Parathyroid adenoma (tissue), 2 donors: ENCODE data around the gene DAGLA.

Experiments
- H2AFZ ChIP-seq: fragments of 300-600 bp; sonication (generic); one replicate; pipeline ENCODE4 v1.7.0; 2017; ENCODE audit warnings: antibody characterized with exemption, mild to moderate bottlenecking
- H3K27ac ChIP-seq: fragments of 300-600 bp; sonication (generic); one replicate; pipeline ENCODE4 v1.7.0; 2017
- H3K27me3 ChIP-seq: fragments of 300-600 bp; sonication (generic); one replicate; pipeline ENCODE4 v1.7.0; 2017; ENCODE audit warnings: low read length; ENCODE audit not compliant: control insufficient read depth, insufficient read depth
- H3K36me3 ChIP-seq: fragments of 300-600 bp; sonication (generic); one replicate; pipeline ENCODE4 v1.7.0; 2017; ENCODE audit warnings: low read length; ENCODE audit not compliant: control insufficient read depth, insufficient read depth
- H3K4me1 ChIP-seq: fragments of 300-600 bp; sonication (generic); one replicate; pipeline ENCODE4 v1.7.0; 2017; ENCODE audit warnings: control low read depth
- H3K4me2 ChIP-seq: fragments of 300-600 bp; sonication (generic); one replicate; pipeline ENCODE4 v1.7.0; 2017; ENCODE audit warnings: low read length
- H3K4me3 ChIP-seq: fragments of 300-600 bp; sonication (generic); one replicate; pipeline ENCODE4 v1.7.0; 2017; ENCODE audit warnings: low read depth, low read length
- H3K79me2 ChIP-seq: fragments of 300-600 bp; sonication (generic); one replicate; pipeline ENCODE4 v1.7.0; 2017; ENCODE audit warnings: control low read depth
- H3K9ac ChIP-seq: fragments of 300-600 bp; sonication (generic); one replicate; pipeline ENCODE4 v1.7.0; 2017; ENCODE audit warnings: mild to moderate bottlenecking
- H3K9me3 ChIP-seq: fragments of 300-600 bp; sonication (generic); one replicate; pipeline ENCODE4 v1.7.0; 2017; ENCODE audit warnings: low read length; ENCODE audit not compliant: control insufficient read depth
- TF ChIP-seq, protein P1 (sequence below): fragments of 300-600 bp; sonication (generic); IDR thresholded peaks from one replicate; pipeline ENCODE4 v1.7.0; 2017; ENCODE audit warnings: antibody characterized with exemption, mild to moderate bottlenecking
- donor health status: primary hyperparathyroidism.

The DAGLA gene

GRCh38 chr11:61752117-61752924 is 72.1 kb downstream of the DAGLA start, which contains the start of gene MYRF:
MYRF (plus strand) TSS chr11:61752636; CDS start chr11:61752745, 109 bp downstream.
- Histone ChIP-seq H3K27ac (no peak within 1 kb of the TSS), H3K27me3 (no peaks in the 10 kb centered on the region), H2AFZ (peak within 1 kb of the TSS; percentile 56), H3K36me3 (no peaks in the 10 kb centered on the region), H3K9me3 (no peaks in the 10 kb centered on the region), H3K79me2 (no peaks in the 10 kb centered on the region), H3K9ac (no peak within 1 kb of the TSS), H3K4me3 (no peak within 1 kb of the TSS), H3K4me2 (peak within 1 kb of the TSS; percentile 59), H3K4me1 (no peaks in the 10 kb centered on the region)
- TF ChIP-seq, protein P1, sequence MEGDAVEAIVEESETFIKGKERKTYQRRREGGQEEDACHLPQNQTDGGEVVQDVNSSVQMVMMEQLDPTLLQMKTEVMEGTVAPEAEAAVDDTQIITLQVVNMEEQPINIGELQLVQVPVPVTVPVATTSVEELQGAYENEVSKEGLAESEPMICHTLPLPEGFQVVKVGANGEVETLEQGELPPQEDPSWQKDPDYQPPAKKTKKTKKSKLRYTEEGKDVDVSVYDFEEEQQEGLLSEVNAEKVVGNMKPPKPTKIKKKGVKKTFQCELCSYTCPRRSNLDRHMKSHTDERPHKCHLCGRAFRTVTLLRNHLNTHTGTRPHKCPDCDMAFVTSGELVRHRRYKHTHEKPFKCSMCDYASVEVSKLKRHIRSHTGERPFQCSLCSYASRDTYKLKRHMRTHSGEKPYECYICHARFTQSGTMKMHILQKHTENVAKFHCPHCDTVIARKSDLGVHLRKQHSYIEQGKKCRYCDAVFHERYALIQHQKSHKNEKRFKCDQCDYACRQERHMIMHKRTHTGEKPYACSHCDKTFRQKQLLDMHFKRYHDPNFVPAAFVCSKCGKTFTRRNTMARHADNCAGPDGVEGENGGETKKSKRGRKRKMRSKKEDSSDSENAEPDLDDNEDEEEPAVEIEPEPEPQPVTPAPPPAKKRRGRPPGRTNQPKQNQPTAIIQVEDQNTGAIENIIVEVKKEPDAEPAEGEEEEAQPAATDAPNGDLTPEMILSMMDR: no peak

DNA sequence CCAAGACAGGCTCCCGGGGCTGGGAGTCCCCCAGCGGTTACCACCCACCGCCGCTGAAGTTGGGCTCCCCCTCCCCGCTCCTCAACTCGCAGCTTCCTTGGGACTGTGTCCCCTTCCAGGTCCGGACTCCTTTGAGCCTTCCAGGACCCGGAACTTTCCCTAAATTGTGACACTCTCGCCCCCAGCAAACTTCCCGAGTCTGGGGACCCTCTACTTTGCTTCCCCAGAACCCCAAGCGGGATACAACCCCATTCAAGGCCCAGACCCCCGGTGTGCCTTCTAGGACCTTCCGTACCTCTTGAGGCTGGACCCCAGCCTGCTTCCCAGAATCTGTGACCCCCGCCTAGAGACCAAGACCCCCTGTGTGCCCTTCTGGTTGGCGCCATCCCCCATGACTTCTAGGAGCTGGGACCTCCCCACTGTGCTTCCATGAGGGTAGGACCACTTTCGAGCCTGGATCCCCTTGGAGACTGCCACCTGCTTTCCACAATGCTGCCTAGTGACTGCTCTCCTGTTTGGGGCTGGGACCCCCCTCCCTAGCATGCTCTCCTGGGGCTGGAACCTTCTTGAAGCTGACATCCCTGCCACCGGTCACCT is 72.8 kb downstream of the DAGLA start:
- Histone ChIP-seq H3K4me3 (no peak overlapping the region), H3K4me2 (peak overlapping the region; percentile 59), H2AFZ (peak overlapping the region; percentile 56), H3K79me2 (no peaks in the 10 kb centered on the region), H3K27ac (no peak overlapping the region), H3K9me3 (no peaks in the 10 kb centered on the region), H3K4me1 (no peaks in the 10 kb centered on the region), H3K9ac (no peak overlapping the region), H3K36me3 (no peaks in the 10 kb centered on the region), H3K27me3 (no peaks in the 10 kb centered on the region)
- TF ChIP-seq, protein P1: no peak

DNA sequence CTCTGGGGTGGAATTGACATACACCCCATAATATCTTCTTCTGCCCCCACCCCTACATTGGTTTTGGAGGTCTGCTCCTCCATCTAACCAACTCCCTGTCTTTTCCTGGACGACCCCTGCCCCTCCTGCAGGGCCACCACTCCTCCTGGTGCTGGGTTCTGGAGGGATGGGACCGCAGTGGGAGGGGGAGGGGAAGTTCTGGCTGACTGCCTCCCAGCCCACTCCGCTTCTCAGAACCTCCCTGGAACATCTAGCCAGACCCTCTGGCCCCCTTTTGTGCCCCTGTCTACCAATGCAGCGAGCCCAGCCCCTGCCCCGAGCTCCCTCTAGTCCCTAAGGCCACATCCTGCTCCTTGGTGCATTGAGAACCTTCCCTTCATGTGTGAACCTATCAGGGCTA is 73.5 kb downstream of the DAGLA start:
- no peaks in the 10 kb centered on the region for H3K9me3 ChIP-seq
- H3K36me3 ChIP-seq: no peaks in the 10 kb centered on the region
- no peaks in the 10 kb centered on the region for H3K27me3 ChIP-seq
- H3K79me2 ChIP-seq: no peaks in the 10 kb centered on the region
- no peak overlapping the region for H2AFZ ChIP-seq
- no peak overlapping the region for H3K4me2 ChIP-seq
- TF ChIP-seq, protein P1: no peak
- no peaks in the 10 kb centered on the region for H3K4me1 ChIP-seq
- no peak overlapping the region for H3K4me3 ChIP-seq
- H3K27ac ChIP-seq: no peak overlapping the region
- no peak overlapping the region for H3K9ac ChIP-seq

- H3K27me3 ChIP-seq: no peaks in the 10 kb centered on the region
- TF ChIP-seq, protein P1: no peak
- no peaks in the 10 kb centered on the region for H3K4me1 ChIP-seq
- H3K27ac ChIP-seq: no peak overlapping the region
- no peaks in the 10 kb centered on the region for H3K79me2 ChIP-seq
- no peaks in the 10 kb centered on the region for H3K36me3 ChIP-seq
- H3K9me3 ChIP-seq: no peaks in the 10 kb centered on the region
- H3K9ac ChIP-seq: no peak overlapping the region
- H2AFZ ChIP-seq: no peak overlapping the region
- no peak overlapping the region for H3K4me3 ChIP-seq
- H3K4me2 ChIP-seq: no peak overlapping the region
Measured at GRCh38 chr11:61754534-61755482, 74.6 kb downstream of the DAGLA start.
